Chondrocyte (in vitro differentiated cells): ENCODE data around the gene ANAPC5. TPM values are rescaled to one million over a fixed set of nuclear protein-coding genes. Genes with fewer than 3 reads are reported as not detected.
A peak's percentile ranks its signal among the peaks of the same experiment; 100 is the strongest.

ENCODE experiments used
- DNase-seq: peaks from one replicate; pipeline ENCODE4 v3.0.0; 2021; ENCODE audit warnings: mixed read lengths, low spot score
- H3K27ac Mint-ChIP-seq: one replicate; pipeline ENCODE4 v1.8.0; 2021; ENCODE audit warnings: mild to moderate bottlenecking, moderate library complexity, mixed read lengths; ENCODE audit not compliant: unreplicated experiment
- H3K27me3 Mint-ChIP-seq: 2 replicates; pipeline ENCODE4 v1.8.0; 2021; ENCODE audit warnings: low read depth, mixed read lengths
- H3K36me3 Mint-ChIP-seq: 2 replicates; pipeline ENCODE4 v1.8.0; 2021; ENCODE audit warnings: low read depth, mixed read lengths
- H3K4me1 Mint-ChIP-seq: 2 replicates; pipeline ENCODE4 v1.8.0; 2021; ENCODE audit warnings: low read depth, mild to moderate bottlenecking, mixed read lengths
- H3K4me3 Mint-ChIP-seq: one replicate; pipeline ENCODE4 v1.8.0; 2021; ENCODE audit warnings: mild to moderate bottlenecking, moderate library complexity, mixed read lengths; ENCODE audit not compliant: unreplicated experiment
- H3K9me3 Mint-ChIP-seq: 2 replicates; pipeline ENCODE4 v1.8.0; 2021; ENCODE audit warnings: low read depth, mixed read lengths
- total RNA-seq: library from RNA; stranded (reverse); gene quantifications from 3 replicates; pipeline ENCODE4 v1.2.1, GENCODE V29; 2021
- TF ChIP-seq, protein P1 (sequence below): fragments of 200-600 bp; sonication (generic); IDR thresholded peaks from 2 replicates; pipeline ENCODE4 v1.5.0; 2021; ENCODE audit warnings: antibody characterized with exemption, mild to moderate bottlenecking, moderate library complexity

The ANAPC5 gene
- total RNA-seq, 1 donor from 2014 or later: 111 TPM

DNA sequence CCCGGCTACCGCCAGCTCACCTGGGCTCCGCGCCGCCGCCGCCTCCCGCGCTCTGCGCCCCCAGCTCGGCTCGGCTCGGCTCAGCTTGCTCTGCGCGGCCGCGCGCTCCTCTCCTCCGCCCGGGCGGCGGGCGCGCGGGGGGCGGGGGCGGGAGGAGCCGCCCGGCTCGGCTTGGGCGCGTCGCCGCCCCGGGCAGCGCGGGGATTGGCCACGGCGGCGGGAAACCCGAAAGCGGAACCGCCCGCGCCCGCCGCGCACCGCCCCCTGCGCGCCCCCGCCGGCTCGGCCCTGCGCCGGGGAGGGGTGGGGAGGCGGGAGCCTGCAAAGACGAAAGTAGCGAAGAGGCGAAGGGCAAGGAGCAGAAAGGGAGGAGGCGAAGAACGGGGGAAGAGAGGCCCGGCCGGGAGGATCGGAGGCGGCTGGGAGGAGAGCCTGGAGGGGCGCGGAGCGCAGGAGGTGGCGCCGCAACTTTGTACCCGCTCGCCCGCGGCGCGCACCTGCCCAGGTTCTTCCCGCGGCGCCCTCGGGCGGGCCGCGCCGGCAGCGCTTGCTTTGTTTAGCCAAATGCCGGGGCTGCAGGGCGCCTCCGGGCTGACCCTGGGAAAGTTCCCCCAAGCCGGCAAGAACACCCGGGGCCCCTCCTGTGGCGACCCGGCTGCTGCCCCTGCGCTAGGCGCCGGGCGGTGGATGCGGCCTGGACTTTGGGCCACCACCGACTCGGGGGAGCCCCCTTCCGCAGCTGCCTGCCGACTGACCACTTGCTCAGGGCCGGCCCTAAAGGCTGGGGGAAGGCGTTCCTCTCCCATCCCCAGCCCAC is 55.4 kb downstream of the ANAPC5 start, which contains the start of gene CAMKK2:
TSS of gene CAMKK2 (minus strand) at position 92 of the 817 bp plus-strand sequence. CDS start 22,183 bp downstream, outside the sequence.
- H3K27me3 Mint-ChIP-seq: no peaks in the 10 kb centered on the region
- H3K4me1 Mint-ChIP-seq: peaks cover 16% of the 10 kb centered on the region
- H3K4me3 Mint-ChIP-seq: peak within 1 kb of the TSS; percentile 86
- H3K27ac Mint-ChIP-seq: peak within 1 kb of the TSS; percentile 61
- TF ChIP-seq, protein P1, sequence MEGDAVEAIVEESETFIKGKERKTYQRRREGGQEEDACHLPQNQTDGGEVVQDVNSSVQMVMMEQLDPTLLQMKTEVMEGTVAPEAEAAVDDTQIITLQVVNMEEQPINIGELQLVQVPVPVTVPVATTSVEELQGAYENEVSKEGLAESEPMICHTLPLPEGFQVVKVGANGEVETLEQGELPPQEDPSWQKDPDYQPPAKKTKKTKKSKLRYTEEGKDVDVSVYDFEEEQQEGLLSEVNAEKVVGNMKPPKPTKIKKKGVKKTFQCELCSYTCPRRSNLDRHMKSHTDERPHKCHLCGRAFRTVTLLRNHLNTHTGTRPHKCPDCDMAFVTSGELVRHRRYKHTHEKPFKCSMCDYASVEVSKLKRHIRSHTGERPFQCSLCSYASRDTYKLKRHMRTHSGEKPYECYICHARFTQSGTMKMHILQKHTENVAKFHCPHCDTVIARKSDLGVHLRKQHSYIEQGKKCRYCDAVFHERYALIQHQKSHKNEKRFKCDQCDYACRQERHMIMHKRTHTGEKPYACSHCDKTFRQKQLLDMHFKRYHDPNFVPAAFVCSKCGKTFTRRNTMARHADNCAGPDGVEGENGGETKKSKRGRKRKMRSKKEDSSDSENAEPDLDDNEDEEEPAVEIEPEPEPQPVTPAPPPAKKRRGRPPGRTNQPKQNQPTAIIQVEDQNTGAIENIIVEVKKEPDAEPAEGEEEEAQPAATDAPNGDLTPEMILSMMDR: peak; percentile 57
- no peak for DNase-seq
- no peaks in the 10 kb centered on the region for H3K9me3 Mint-ChIP-seq
- H3K36me3 Mint-ChIP-seq: no peaks in the 10 kb centered on the region

DNA sequence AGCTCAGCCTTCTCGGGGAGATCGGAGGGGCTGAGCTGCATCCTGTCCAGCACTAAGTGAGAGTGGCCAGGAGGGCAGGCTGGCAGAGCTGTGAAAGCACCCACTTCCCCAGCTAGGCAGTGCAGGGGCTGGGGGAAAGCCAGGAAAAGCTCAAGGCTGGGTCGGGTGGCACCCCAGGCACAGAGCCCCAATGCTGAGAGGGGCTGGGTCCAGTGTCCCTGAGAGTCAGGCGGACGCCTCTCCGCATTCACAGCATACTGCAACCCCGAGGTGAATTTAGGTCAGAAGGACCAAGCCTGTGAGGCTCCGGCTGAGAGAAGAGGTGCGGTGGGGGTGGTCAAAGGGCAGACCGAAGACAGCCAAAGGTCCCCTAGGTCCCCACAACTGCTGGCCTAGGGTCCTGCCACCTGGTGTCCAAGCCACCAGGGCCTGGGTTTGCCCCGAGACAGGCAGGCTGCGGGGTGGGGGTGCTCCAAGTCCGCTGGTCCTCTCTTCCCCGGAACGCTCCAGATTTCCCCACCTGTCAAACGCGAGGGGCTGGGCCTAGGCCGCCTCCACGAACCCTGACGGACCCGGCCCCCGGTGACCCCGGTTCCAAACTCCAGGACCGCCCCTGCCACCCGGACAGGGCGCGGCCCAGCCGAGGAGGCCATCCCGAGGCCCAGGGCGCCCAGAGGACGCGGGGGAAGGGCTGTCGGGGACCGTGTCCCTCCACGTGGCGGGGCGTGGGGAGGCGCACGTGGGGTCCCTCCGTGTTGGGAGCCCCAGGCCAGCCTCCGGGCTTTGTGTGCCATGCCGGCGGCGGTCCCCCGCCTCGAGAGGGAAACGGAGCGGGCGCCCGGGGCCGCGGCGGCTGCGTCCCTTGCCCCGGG is 56.2 kb downstream of the ANAPC5 start:
- DNase-seq: no peak
- TF ChIP-seq, protein P1: no peak
- peaks cover 4% of the 10 kb centered on the region for H3K36me3 Mint-ChIP-seq
- H3K27me3 Mint-ChIP-seq: no peaks in the 10 kb centered on the region
- H3K9me3 Mint-ChIP-seq: no peaks in the 10 kb centered on the region
- peaks cover 19% of the 10 kb centered on the region for H3K4me1 Mint-ChIP-seq
- peak overlapping the region; percentile 61 for H3K27ac Mint-ChIP-seq
- peak overlapping the region; percentile 86 for H3K4me3 Mint-ChIP-seq

DNA sequence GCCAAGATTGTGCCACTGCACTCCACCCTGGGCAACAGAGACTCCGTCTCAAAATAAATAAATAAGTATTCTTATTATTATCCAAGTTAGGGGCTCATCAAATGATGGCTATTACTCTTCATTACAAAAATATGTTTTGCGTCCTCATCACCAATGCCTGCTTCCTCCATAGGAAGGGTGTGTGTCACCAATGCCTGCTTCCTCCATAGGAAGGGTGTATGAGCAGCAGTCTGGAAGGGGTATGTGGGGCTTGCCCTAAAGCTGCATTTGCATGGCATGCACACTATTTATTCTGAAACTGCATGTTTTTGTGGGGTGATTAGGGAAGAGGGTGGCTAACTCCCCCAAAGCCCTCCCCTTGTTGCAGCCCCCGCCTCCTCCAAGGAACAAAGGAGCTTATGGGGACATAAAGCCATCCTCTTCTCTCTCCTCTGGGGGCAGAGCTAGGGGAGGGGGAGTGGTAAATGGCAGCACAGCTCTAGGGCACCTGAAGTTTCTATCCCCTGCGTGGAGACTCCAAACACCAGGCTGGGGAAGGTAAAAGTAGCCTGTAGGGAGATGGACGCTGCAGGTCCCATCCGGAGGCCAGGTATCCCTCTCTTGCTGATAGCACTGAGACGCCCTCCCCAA is 57.0 kb downstream of the ANAPC5 start:
- H3K9me3 Mint-ChIP-seq: no peaks in the 10 kb centered on the region
- peak overlapping the region; percentile 86 for H3K4me3 Mint-ChIP-seq
- peaks cover 19% of the 10 kb centered on the region for H3K4me1 Mint-ChIP-seq
- H3K27ac Mint-ChIP-seq: peak overlapping the region; percentile 20
- H3K36me3 Mint-ChIP-seq: peaks cover 4% of the 10 kb centered on the region
- H3K27me3 Mint-ChIP-seq: no peaks in the 10 kb centered on the region
- no peak for DNase-seq
- TF ChIP-seq, protein P1: no peak

DNA sequence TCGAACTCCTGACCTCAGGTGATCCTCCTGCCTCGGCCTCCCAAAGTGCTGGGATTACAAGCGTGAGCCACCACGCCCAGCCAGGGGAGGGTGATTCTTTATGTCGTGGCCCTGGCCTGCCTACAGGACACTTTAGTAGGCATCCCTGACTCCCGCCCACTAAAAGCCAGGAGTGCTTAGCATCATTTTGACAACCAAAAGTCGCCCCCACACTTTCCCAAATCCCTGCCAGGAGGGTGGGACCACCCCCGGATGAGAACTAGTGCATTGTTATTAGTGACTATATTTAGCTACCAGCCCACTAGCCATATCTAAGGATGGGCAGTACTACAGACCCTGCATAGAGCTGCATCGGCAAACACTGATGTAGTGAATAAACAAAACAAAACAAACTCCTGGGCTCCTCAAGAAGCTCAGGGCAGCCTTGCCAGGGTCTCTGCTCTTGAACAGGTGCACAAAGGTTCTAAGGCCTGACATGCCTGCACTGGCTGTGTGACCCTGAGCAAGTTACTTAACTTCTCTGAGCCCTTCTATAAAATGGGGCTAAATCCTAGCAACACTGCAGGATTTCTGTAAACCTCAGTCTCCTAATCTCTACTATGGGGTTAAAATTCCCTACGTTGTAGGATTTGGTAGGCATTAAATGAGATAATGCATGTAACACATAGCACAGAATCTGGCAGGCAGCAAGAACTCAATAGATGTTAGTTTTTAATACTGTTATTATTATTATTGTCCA is 57.9 kb downstream of the ANAPC5 start:
- TF ChIP-seq, protein P1: no peak
- Mint-ChIP-seq H3K4me1 (peaks cover 19% of the 10 kb centered on the region), H3K27ac (no peak overlapping the region)

More for the DNA sequence above, 57.9 kb downstream of the ANAPC5 start:
- no peaks in the 10 kb centered on the region for H3K9me3 Mint-ChIP-seq
- DNase-seq: no peak
- no peak overlapping the region for H3K4me3 Mint-ChIP-seq
- H3K27me3 Mint-ChIP-seq: no peaks in the 10 kb centered on the region
- peaks cover 6% of the 10 kb centered on the region for H3K36me3 Mint-ChIP-seq
